Middle frontal gyrus (tissue), 1 donor: ENCODE data around the gene DAP3.
"Not testable (repeated sequence)": the region's sequence is repeated elsewhere in the genome, so short reads cannot be mapped to it uniquely, and the experiment has no call there.

Experiments used
- DNase-seq: peaks from one replicate; pipeline ENCODE4 v3.0.0-alpha.2; 2015; ENCODE audit warnings: low spot score; ENCODE audit errors: extremely low spot score

DAP3 gene

GRCh38 chr1:155681776-155682175, 7.1 kb upstream of the DAP3 start:
- no peak for DNase-seq

DNA sequence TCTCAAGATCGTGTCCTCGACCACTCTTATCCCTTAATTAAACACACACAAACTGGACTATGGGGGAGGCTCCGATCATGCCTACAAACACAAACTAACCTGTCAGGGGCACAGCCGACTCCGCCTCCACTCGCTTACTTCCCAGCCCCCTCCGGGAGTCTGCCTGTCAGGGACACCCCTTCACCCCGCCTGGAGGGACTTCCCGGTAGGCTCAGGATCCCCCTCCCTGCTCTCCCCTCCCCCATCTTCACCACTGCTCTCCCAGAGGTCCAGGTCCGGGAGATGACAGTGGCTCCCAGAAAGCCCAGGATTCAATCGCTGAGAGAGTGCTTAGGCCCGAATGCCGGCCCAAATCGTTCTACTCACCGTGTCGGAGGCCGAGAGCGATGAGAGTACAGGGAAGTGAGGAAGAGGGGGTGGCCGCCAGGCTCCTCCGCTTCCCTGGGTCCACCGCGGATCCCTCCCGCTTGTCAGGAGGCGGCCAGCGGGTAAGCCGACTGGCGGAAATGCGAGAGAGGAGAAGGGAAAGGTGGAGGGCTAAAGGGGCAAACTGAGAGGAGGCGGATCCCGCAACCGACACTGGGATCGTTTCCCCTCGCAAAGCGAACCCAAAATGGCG, 1.1 kb upstream of the DAP3 start:
- DNase-seq, result not testable (repeated sequence)

DNA sequence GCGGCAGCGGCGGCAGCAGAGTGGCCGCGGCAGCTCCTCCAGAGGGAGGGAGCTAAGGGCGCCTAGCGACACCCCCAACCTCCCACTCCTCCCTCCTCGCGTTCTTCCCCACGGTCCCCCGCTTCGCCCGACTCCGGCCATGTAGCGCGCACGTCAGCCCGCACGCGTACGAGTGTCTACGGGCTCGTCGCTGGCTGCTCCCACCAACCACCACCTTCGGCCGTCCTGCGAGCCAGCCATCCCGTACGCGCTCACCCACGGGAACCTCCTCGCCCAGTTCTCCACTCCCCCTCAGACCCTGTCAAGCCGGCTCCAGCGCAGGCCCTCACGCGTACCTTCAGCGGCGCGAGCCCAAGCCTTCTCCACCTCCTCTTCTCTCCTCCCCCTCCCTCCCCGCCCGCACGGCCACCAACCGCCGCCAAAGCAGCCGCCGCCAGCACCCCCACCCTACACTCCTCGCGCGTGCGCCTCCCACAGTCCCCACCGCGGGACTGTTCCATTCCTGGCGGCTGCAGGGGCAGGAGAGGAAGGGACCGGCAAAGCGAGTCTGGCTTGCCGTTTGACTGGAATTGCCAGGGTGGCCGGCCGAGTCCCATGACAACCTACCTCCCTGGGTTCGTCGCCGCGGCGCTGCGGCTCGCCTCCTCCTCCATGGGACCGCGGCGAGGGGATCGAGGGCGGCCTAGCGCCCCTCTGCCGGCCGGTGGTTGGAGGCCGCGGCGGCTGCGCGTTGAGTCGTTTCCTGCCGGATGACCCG, 389 bp upstream of the DAP3 start, which contains the start of gene YY1AP1:
Gene YY1AP1 (minus strand): TSS at position 451 of the 757 bp plus-strand sequence. CDS start 8,338 bp downstream, outside the sequence.
- DNase-seq, result peak; percentile 82

- no peak for DNase-seq
These were observed 3.2 kb downstream of the DAP3 start for GRCh38 chr1:155691992-155692528.

DNA sequence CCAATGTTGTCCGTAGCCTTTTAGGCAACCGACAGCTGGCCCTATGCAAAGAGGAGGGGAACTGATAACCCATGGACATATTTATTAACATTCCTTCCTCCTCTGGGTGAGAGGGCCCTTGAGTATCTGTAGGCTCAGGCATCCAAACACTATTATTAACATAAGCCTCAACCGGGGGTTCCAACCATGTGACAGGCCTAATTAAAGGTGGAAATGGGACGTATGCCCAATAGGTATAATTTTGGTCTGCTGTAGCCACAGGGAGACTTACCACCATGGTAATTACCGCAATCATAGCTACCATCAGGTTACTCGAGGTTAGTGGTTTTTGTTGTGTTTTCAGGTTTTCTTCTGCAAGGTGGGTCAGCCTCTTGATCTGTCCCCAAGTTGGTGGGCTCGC, 5.3 kb downstream of the DAP3 start:
- DNase-seq, result no peak

- no peak for DNase-seq
These were observed 6.2 kb downstream of the DAP3 start for GRCh38 chr1:155695072-155695471.

- no peak for DNase-seq
These were observed 6.7 kb downstream of the DAP3 start for GRCh38 chr1:155695608-155696007.

DNA sequence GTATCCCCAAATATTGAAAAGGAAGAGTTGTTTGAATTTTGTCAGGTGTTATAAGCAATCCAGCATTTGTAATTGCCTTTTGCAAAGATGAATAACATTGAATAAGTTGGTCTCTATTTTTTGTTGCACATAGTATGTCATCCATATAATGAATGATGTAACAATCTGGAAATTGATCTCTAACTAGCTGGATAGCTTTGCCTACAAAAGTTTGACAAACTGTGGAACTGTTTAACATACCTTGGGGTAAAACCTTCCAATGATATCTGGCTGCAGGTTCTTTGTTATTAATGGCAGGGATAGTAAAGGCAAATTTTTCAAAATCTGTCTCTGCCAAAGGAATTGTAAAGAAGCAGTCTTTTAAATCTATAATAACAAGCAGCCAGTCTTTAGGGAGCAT, 7.6 kb downstream of the DAP3 start:
- no peak for DNase-seq

GRCh38 chr1:155697046-155697445, 8.2 kb downstream of the DAP3 start:
- DNase-seq, result no peak

DNA sequence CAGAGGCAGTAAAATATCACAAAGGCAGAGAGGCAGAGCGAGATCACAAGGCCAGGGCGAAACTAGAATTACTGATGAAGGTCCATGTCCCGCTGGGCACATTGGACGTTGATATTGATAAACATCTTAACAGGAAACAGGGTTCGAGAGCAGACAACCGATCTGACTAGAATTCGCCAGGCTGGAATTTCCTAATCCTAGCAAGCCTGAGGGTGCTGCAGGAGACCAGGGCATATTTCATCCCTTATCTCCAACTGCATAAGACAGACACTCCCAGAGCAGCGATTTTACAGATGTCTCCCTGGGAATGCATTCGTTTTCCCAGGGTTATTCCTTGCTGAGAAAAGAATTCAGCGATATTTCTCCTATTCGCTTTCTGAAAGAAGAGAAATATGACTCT, 8.7 kb downstream of the DAP3 start:
- DNase-seq, result not testable (repeated sequence)

DNA sequence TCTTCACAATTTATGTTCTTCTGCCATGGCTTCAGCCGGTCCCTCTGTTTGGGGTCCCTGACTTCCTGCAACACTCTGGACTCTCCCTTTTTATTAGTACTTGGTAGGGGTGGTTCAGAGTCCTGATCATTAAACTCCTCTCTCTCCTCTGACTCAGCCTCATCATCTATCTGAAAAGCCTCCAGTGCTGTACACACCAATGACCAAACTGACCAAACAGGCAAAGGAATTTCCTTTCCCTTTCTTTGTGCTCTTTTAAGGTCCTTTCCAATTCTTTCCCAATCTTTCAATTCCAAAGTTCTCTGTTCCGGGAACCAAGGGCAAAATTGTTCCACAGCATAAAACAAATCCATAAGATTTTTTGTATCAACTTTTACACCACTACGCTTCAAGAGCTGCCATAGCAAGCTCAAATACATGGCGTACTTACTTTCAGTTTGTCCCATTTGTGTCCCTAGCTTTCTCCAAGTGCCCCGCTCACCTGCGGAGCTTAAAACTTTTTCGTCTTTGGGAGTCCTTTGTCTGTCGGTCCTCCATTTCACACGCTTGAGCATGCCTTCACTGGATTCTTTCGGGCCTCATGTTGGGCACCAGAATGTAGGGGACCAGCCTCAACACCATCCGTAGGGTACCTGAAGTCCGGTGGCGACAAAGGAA, 9.6 kb downstream of the DAP3 start:
- DNase-seq, result no peak

GRCh38 chr1:155699062-155699461, 10.2 kb downstream of the DAP3 start:
- not testable (repeated sequence) for DNase-seq

GRCh38 chr1:155701675-155702074, 12.8 kb downstream of the DAP3 start:
- not testable (repeated sequence) for DNase-seq

DNA sequence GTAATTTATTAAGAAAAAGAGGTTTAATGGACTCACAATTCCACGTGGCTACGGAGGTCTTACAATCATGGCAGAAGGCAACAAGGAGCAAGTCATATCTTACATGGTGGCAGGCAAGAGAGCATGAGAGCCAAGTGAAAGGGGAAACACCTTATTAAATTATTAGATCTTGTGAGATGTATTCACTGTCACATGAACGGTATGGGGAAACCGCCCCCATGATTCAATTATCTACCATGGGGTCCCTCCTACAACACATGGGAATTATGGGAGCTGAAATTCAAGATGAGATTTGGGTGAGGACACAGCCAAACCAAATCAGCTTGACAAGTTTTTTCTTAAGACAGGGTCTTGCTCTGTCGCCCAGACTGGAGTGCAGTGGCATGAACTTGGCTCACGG, 14.3 kb downstream of the DAP3 start:
- DNase-seq, result no peak

- DNase-seq, result not testable (repeated sequence)
These were observed 15.5 kb downstream of the DAP3 start for GRCh38 chr1:155704414-155704813.

DNA sequence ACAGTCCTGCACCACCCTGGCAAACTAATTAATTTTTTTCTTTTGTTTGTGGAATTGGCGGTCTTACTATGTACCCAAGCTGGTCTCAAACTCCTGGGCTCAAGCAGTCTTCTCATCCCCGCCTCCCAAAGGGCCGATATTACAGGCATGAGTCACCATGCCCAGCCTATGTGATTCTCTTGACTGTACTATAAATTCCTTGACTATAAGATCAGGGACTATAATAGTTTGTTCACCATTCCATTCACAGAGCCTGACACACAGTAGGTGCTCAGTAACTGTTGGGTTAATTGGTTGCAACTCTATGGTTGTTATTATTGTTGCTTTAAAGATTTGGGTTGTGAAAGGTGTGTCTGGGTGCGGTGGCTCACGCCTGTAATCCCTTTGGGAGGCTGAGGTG, 17.2 kb downstream of the DAP3 start:
- no peak for DNase-seq

GRCh38 chr1:155709391-155709790, 20.5 kb downstream of the DAP3 start:
- DNase-seq, result no peak

DNA sequence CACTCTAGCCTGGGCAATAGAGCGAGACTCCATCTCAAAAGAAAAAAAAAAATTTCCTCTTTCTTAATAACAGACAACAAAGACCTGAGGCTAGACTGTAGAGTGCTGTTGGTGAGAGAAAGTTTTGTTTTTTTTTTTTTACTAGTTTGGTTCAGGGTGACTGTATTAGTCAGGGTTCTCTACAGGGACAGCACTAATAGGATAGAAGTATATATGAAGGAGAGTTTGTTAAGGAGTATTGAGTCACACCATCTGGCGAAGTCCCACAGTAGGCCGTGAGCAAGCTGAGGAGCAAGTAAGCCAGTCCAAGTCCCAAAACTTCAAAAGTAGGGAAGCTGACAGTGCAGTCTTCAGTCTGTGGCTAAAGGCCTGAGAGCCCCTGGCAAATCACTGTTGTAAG, 22.6 kb downstream of the DAP3 start:
- DNase-seq, result not testable (repeated sequence)

GRCh38 chr1:155712636-155713035, 23.7 kb downstream of the DAP3 start:
- DNase-seq, result not testable (repeated sequence)

DNA sequence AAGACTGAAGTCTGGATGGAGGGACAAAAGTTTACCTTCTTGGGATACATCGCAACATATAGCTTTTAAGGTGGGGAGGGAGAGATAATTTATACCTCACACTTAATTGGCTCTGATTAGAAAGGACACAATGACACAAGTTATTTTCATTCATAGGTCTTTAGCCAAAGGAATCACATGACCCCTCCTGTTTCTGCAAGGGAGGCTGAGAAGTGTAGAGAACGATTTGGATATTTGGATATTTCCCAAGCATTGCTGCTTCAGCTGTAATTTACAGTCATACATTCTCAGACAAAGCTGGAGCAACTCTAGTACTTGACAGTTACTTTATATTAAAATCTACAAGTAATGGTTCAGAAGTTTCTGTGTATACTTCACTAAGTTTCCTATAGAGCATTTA, 24.2 kb downstream of the DAP3 start:
- DNase-seq, result no peak

DNA sequence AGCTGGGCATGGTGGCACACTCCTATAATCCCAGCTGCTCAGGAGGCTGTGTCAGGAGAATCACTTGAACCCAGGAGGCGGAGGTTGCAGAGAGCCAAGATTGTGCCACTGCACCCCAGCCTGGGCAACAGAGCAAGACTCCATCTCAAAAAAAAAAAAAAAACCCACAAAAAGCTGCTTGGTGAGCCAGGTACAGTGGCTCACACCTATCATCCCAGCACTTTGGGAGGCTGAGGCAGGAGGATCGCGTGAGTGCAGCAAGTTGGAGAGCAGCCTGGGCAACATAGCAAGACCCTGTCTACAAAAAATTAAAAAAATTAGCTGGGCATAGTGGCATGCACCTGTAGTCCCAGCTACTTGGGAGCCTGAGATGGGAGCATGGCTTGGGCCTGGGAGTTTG, 26.2 kb downstream of the DAP3 start:
- not testable (repeated sequence) for DNase-seq

DNA sequence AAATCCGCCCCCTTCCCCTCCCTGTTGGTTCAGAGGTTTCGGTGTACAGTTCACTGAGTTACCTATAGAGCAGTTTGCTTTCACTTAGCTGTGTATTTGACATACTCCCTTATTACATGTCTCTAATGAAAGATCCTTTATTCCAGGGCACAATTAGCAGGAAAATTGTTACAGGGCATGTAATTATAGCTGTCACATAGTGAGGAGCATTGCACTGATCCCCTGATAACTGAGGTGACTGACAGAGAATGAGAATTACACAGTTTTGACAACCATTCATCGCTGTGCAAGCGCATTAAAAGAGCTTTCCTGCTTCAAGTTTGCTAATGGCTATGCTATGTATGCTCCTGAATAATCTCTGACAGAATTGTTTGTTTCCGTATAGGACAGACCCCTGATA, 26.9 kb downstream of the DAP3 start:
- DNase-seq, result no peak
